HepG2 (cell line): ENCODE results near the gene WDR5B. TPM values are rescaled to one million over a fixed set of nuclear protein-coding genes. Genes with fewer than 3 reads are reported as not detected.
A peak's percentile ranks its signal among the peaks of the same experiment; 100 is the strongest.

Experiments used
- EP300 ChIP-seq, 3 experiments: sonication (generic) in 1 of 3; formaldehyde crosslinking in 1 of 3; IDR thresholded peaks; 2 replicates each; pipeline versions ENCODE4 v1.5.1 to v1.6.1; 2011 to 2020; ENCODE audit warnings: low read depth in 2 of 3, low read length in 2 of 3, borderline replicate concordance in 1 of 3, improper control_type of control experiment in 1 of 3, mild to moderate bottlenecking in 1 of 3, missing genetic modification reagents in 1 of 3, moderate library complexity in 1 of 3
- ETV5 ChIP-seq: IDR thresholded peaks from 2 replicates; pipeline ENCODE4 v1.6.1; 2018; ENCODE audit warnings: missing biosample characterization, missing genetic modification reagents, inconsistent platforms, borderline replicate concordance
- GPN1 ChIP-seq: sonication (generic); formaldehyde crosslinking; IDR thresholded peaks from 2 replicates; pipeline ENCODE4 v1.5.1; 2020; ENCODE audit warnings: missing genetic modification reagents, borderline replicate concordance
- HOXA3 ChIP-seq: sonication (generic); formaldehyde crosslinking; IDR thresholded peaks from 2 replicates; pipeline ENCODE4 v1.5.0; 2020; ENCODE audit warnings: missing genetic modification reagents
- KLF15 ChIP-seq: sonication (generic); formaldehyde crosslinking; IDR thresholded peaks from 2 replicates; pipeline ENCODE4 v1.8.1; 2023; ENCODE audit warnings: borderline replicate concordance, mild to moderate bottlenecking, inconsistent platforms, missing genetic modification reagents, mixed read lengths
- MAFK ChIP-seq, 2 experiments: IDR thresholded peaks in 1 of 2; conservative IDR thresholded peaks in 1 of 2; 2 replicates each; pipeline ENCODE4 v1.6.1; 2011; ENCODE audit warnings: improper control_type of control experiment in 2 of 2, low read length in 2 of 2
- PCBP1 ChIP-seq: fragments of 200-400 bp; formaldehyde crosslinking; IDR thresholded peaks from 2 replicates; pipeline ENCODE4 v1.6.1; 2017; ENCODE audit warnings: mild to moderate bottlenecking, low read depth, low read length, borderline replicate concordance
- TCF7 ChIP-seq: sonication (generic); IDR thresholded peaks from 2 replicates; pipeline ENCODE4 v1.6.1; 2016; ENCODE audit warnings: antibody characterized with exemption, low read depth
- ZBTB14 ChIP-seq: sonication (generic); formaldehyde crosslinking; IDR thresholded peaks from 2 replicates; pipeline ENCODE4 v1.4.0; 2020; ENCODE audit warnings: missing genetic modification reagents
- ZNF205 ChIP-seq: IDR thresholded peaks from 2 replicates; pipeline ENCODE4 v1.6.1; 2018; ENCODE audit warnings: missing biosample characterization, missing genetic modification reagents
- ZNF367 ChIP-seq: sonication (generic); formaldehyde crosslinking; IDR thresholded peaks from 2 replicates; pipeline ENCODE4 v1.4.0; 2020; ENCODE audit warnings: missing genetic modification reagents, borderline replicate concordance
- ZNF75D ChIP-seq: sonication (generic); formaldehyde crosslinking; IDR thresholded peaks from 2 replicates; pipeline ENCODE4 v1.8.1; 2023; ENCODE audit warnings: missing genetic modification reagents, mild to moderate bottlenecking, borderline replicate concordance
- ZNF766 ChIP-seq: sonication (generic); formaldehyde crosslinking; IDR thresholded peaks from 2 replicates; pipeline ENCODE4 v1.5.0; 2020; ENCODE audit warnings: missing genetic modification reagents, borderline replicate concordance
- polyA plus RNA-seq, 8 experiments: library from polyadenylated mRNA; depleted of rRNA in 3 of 8; stranded (reverse) in 7 of 8; unstranded in 1 of 8; fragments of >200 nt; fragmentation: Illumina TruSeq in 4 of 8; extraction: Trizol in 4 of 8; gene quantifications; 2 replicates each; pipeline versions ENCODE4 v1.2.1 to v1.2.3, GENCODE V29; 2011 to 2016; ENCODE audit warnings: low read depth in 4 of 8, missing spikeins in 1 of 8, mixed read lengths in 1 of 8; ENCODE audit not compliant: insufficient read depth in 1 of 8
- total RNA-seq, 5 experiments: library from RNA; depleted of rRNA; stranded (reverse); fragments of >200 nt; fragmentation: Illumina TruSeq; extraction: Trizol; gene quantifications; 2 replicates each; pipeline ENCODE4 v1.2.3, GENCODE V29; 2016; ENCODE audit warnings: low read depth in 1 of 5
- TF ChIP-seq, protein P1 (sequence below): sonication (generic); formaldehyde crosslinking; IDR thresholded peaks from 2 replicates; pipeline ENCODE4 v1.8.0; 2022; ENCODE audit warnings: mild to moderate bottlenecking, missing genetic modification reagents, moderate library complexity
- TF ChIP-seq, protein P2 (sequence below), 2 experiments: fragments of 450-650 bp in 1 of 2; sonication (generic) in 1 of 2; formaldehyde crosslinking in 1 of 2; IDR thresholded peaks; 2 replicates each; pipeline versions ENCODE4 v1.6.1 to v1.8.0; 2016 to 2022; ENCODE audit warnings: antibody characterized with exemption in 1 of 2, mild to moderate bottlenecking in 1 of 2, missing genetic modification reagents in 1 of 2

Gene WDR5B
- total and polyA plus RNA-seq, 2 of the 13 experiments (the other 11 are each of a cell fraction or from before 2014, with no cell fraction given), result 2.5 to 3.6 TPM

- TF ChIP-seq, protein P1, sequence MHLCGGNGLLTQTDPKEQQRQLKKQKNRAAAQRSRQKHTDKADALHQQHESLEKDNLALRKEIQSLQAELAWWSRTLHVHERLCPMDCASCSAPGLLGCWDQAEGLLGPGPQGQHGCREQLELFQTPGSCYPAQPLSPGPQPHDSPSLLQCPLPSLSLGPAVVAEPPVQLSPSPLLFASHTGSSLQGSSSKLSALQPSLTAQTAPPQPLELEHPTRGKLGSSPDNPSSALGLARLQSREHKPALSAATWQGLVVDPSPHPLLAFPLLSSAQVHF (CRISPR knock-in tag), result no peak
- TF ChIP-seq, protein P2, sequence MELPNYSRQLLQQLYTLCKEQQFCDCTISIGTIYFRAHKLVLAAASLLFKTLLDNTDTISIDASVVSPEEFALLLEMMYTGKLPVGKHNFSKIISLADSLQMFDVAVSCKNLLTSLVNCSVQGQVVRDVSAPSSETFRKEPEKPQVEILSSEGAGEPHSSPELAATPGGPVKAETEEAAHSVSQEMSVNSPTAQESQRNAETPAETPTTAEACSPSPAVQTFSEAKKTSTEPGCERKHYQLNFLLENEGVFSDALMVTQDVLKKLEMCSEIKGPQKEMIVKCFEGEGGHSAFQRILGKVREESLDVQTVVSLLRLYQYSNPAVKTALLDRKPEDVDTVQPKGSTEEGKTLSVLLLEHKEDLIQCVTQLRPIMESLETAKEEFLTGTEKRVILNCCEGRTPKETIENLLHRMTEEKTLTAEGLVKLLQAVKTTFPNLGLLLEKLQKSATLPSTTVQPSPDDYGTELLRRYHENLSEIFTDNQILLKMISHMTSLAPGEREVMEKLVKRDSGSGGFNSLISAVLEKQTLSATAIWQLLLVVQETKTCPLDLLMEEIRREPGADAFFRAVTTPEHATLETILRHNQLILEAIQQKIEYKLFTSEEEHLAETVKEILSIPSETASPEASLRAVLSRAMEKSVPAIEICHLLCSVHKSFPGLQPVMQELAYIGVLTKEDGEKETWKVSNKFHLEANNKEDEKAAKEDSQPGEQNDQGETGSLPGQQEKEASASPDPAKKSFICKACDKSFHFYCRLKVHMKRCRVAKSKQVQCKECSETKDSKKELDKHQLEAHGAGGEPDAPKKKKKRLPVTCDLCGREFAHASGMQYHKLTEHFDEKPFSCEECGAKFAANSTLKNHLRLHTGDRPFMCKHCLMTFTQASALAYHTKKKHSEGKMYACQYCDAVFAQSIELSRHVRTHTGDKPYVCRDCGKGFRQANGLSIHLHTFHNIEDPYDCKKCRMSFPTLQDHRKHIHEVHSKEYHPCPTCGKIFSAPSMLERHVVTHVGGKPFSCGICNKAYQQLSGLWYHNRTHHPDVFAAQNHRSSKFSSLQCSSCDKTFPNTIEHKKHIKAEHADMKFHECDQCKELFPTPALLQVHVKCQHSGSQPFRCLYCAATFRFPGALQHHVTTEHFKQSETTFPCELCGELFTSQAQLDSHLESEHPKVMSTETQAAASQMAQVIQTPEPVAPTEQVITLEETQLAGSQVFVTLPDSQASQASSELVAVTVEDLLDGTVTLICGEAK (IDR thresholded peaks at IDR 0.05), result no peak
- TF ChIP-seq, protein P2 (CRISPR knock-in tag; IDR thresholded peaks at IDR 0.05), result no peak
- no peak for TF ChIP-seq ZNF205
- no peak for TF ChIP-seq HOXA3
- TF ChIP-seq EP300 (IDR thresholded peaks at IDR 0.05; ENCODE audit: low read depth in 2 of 2, low read length in 2 of 2), result peak in 1 of 2 experiments; percentile 44; a peak in 1 of 4 replicates
- TF ChIP-seq EP300 (CRISPR knock-in tag; IDR thresholded peaks at IDR 0.05; ENCODE audit: borderline replicate concordance), result peak; percentile 61; the same call in 1 of the 2 replicates
- no peak for TF ChIP-seq KLF15 (CRISPR knock-in tag)
- peak; percentile 67 to 68; a peak in 3 of 4 replicates for TF ChIP-seq MAFK (conservative IDR thresholded peaks at IDR 0.05 in 1 of 2, IDR thresholded peaks at IDR 0.05 in 1 of 2; ENCODE audit: low read length in 2 of 2)
- no peak for TF ChIP-seq TCF7
- TF ChIP-seq GPN1, result no peak
- TF ChIP-seq ZBTB14, result no peak
- no peak for TF ChIP-seq ZNF367 (CRISPR knock-in tag)
- TF ChIP-seq ZNF766 (CRISPR knock-in tag), result peak; percentile 57; the same call in 1 of the 2 replicates
- TF ChIP-seq ETV5 (CRISPR knock-in tag), result no peak
- no peak for TF ChIP-seq PCBP1
- no peak for TF ChIP-seq ZNF75D (CRISPR knock-in tag)
These were observed 49.5 kb downstream of the WDR5B start (continued) for GRCh38 chr3:122366379-122366749.
